ENCODE measurements around the gene TIMM23. TPM values are rescaled to one million over a fixed set of nuclear protein-coding genes. Genes with fewer than 3 reads are reported as not detected.
"Not testable (repeated sequence)": the region's sequence is repeated elsewhere in the genome, so short reads cannot be mapped to it uniquely, and the experiment has no call there.

The TIMM23 gene, protein sequence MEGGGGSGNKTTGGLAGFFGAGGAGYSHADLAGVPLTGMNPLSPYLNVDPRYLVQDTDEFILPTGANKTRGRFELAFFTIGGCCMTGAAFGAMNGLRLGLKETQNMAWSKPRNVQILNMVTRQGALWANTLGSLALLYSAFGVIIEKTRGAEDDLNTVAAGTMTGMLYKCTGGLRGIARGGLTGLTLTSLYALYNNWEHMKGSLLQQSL
- total RNA-seq (10 to 100 TPM; 29.9 to 49.3 (median 35.1) TPM), polyA plus RNA-seq (10 to 100 TPM; 30.3 to 74.4 TPM)
- long read RNA-seq, donor 1, transcript TIMM23-201 (7 exons, 1,222 nt): major isoform, 80 of 88 reads
- long read RNA-seq, donor 1, partial matches to known transcripts: 2 of 88 reads
- long read RNA-seq, donor 1, other reads (novel, unspliced or antisense): 6 of 88 reads
- long read RNA-seq, donor 2, transcript TIMM23-201 (7 exons, 1,222 nt): major isoform, 49 of 49 reads
- long read RNA-seq, donor 2, partial matches to known transcripts: 0 of 49 reads
- long read RNA-seq, donor 2, other reads (novel, unspliced or antisense): 0 of 49 reads
- long read RNA-seq, donor 3, transcript TIMM23-201 (7 exons, 1,222 nt): major isoform, 32 of 36 reads
- long read RNA-seq, donor 3, partial matches to known transcripts: 1 of 36 reads
- long read RNA-seq, donor 3, other reads (novel, unspliced or antisense): 3 of 36 reads

DNA sequence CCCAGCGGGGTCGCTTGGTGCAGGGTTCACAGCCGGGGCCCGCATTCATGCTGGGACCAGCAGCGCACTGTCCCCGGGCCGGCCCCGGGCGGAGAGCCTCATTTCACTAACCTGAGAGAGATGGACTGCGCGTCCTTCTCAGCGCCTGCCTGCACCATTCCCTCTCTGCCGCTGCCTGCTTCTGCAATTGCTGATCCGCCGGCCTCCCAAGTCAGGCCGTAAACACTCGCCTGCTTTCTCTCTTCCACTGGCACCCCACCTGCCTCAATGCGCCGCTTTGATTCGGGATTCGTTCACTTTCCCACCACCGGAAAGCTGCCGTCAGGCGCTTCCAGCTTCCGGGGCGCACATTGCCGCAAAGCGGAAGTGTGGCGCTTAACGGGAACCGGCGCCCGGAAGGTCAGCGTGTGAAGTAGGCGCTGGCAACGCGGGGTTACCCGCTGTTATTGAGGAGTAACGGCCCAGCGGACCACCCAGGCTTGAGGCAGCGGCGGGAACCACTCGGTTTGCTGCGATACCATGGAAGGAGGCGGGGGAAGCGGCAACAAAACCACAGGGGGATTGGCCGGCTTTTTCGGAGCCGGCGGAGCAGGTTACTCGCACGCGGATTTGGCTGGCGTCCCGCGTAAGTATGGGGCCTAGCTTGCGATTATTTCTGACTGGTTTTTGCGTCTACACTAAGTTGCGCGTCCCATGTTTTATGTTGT is at the start of gene TIMM23:
Gene TIMM23, plus strand, starts transcription at position 384 of the 707 bp plus-strand sequence. Its CDS starts 136 bp downstream, at position 520.
- TF ChIP-seq POLR2A (IDR thresholded peaks at IDR 0.05): peak; percentile 40
- H3K36me3 ChIP-seq; H3K4me1 ChIP-seq (ENCODE audit: insufficient read depth); intact Hi-C loops (cut with DNase I); H3K27ac ChIP-seq; H3K27me3 ChIP-seq; H3K9me3 ChIP-seq: not testable (repeated sequence)
- DNase-seq: peak; percentile 76 to 91 (median 79)
- WGBS, 3 donors: 0% methylated on average over 53 to 60 of the region's 60 CpGs
- H3K4me3 ChIP-seq: peak within 1 kb of the TSS; percentile 85

DNA sequence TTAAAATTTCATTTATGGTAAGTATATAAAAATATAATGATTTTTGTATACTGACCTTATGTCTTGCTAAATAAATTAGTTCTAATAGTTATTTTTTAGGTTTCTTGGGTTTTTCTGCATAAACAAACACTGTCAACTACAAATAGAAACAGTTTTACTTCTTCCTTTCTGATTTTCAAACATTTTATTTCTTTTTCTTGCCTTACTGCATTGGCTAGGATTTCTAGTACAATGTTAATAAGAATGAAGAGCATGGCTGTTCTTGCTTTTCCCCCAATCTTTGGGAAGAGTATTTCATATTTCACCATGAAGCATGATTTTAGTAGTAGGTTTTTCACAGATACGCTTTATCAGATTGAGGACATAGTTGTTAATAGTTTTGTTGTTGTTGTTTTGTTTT is 45.5 kb upstream of the TIMM23 start:
- H3K27me3 ChIP-seq; intact Hi-C loops (cut with DNase I); H3K36me3 ChIP-seq; H3K27ac ChIP-seq; DNase-seq; H3K4me3 ChIP-seq; H3K4me1 ChIP-seq (ENCODE audit: insufficient read depth); H3K9me3 ChIP-seq: not testable (repeated sequence)
- WGBS, 3 donors: 97 to 100% (median 100%) methylated on average over 1 of the region's 1 CpG

DNA sequence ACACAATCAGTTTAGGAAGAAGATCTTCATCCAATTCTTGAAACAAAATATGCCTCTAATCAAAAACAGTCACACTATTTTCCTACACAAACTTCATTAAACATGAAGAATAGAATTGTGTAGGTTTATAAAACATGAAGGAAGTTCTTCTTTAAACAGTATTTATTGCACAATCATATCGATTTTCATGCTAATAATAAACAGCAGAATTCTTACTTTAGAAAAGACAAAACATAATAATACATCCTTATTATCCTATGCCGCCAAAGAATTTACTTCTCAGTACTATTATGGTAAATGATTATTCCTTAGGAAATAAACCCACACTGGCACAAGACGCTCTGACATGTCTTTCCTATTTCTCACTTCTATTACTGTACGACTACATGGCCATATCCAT is 41.0 kb upstream of the TIMM23 start:
- H3K4me3 ChIP-seq; H3K27me3 ChIP-seq; DNase-seq; H3K9me3 ChIP-seq; H3K27ac ChIP-seq; intact Hi-C loops (cut with DNase I); H3K4me1 ChIP-seq (ENCODE audit: insufficient read depth); H3K36me3 ChIP-seq: not testable (repeated sequence)
- 33 to 43% (median 37%) methylated on average over 3 to 4 of the region's 4 CpGs for WGBS, 3 donors

DNA sequence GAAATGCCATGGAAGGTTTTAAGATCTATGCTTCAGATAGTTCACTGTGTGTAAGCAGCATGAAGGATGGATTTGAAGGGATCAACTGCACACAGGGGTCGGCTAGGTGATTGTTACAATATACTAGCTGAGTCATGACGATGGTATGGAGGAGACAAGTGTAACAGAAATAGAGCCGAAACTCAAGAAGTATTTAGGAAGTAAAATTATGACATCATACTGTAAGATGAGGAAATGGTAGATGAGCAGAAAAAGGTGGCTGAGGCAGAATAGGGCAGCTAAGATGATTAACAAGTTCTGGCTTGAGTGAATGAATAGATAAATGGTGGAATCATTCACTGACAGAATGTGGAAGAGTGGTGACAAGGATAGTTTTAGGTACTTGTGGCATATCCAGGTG is 37.5 kb upstream of the TIMM23 start:
- H3K9me3 ChIP-seq; H3K4me3 ChIP-seq; H3K27me3 ChIP-seq; H3K4me1 ChIP-seq (ENCODE audit: insufficient read depth); H3K27ac ChIP-seq; intact Hi-C loops (cut with DNase I); H3K36me3 ChIP-seq; DNase-seq: not testable (repeated sequence)
- WGBS, 3 donors: 94 to 99% (median 96%) methylated on average over 3 of the region's 3 CpGs

DNA sequence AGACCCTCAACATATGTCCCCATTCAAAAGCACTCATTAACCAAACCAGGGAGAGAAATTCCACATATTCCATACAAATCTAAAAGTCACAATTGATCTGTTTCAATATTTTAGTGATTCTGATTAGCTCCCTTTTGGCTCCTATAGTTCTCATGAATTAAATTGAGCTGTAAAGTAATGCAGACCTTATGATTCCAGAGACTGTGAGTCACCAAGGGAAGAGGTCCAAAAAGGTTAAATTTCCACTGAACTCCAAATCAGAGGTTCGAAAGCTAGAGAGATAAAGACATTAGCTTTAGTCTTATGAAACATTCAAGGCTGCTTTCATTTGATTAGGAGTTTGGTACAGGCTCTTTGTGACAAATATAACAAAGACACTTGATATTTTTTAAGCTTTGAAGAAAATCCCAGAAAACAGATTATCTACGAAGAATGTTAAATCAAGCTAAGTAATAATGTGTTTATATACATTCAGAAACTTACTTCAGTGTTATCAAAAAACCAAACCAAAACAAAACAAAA is 33.1 kb upstream of the TIMM23 start:
- DNase-seq; H3K4me1 ChIP-seq (ENCODE audit: insufficient read depth); H3K9me3 ChIP-seq; H3K27me3 ChIP-seq; H3K27ac ChIP-seq; H3K36me3 ChIP-seq; intact Hi-C loops (cut with DNase I); H3K4me3 ChIP-seq: not testable (repeated sequence)
- 20 to 24% (median 22%) methylated on average over 2 of the region's 2 CpGs for WGBS, 3 donors

DNA sequence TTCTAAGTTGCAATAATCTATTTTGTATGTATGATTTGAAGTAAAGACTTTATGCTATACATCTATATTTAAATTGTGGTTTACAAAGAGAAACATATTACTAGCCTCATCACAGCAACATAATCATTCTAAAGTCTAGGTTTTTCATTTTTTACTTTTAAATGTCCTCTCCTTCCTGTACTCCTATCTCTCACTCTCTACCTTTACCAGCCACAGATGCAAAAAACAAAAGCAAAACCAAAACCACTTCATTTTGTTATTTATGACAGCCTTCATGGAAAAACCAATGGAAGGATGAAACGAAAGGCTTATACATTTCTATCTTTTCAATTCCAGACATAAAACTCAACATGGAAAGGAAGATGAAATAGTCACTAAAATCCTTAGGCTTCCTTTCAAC is 31.1 kb upstream of the TIMM23 start:
- H3K27ac ChIP-seq; DNase-seq; H3K4me1 ChIP-seq (ENCODE audit: insufficient read depth); H3K27me3 ChIP-seq; H3K36me3 ChIP-seq; intact Hi-C loops (cut with DNase I); H3K9me3 ChIP-seq; H3K4me3 ChIP-seq: not testable (repeated sequence)
- WGBS, 3 donors: no CpG with 5 or more reads among the region's 1 CpG

DNA sequence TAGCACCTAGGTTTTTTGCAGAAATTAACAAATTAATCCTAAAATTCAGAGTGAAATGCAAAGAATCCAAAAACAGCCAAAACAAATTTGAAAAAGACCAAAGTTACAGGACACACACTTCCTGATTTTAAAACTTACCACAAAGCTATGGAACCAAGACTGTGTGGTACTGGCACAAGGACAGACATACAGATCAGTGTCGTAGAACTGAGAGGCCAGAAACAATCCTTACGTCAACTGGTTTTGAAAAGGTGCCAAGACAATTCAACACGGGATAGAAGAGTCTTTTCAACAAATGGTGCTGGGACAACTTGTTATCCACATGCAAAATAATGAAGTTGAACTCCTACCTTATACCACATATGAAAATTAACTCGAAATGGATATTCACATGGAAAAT is 26.8 kb upstream of the TIMM23 start:
- DNase-seq; intact Hi-C loops (cut with DNase I): not testable (repeated sequence)

DNA sequence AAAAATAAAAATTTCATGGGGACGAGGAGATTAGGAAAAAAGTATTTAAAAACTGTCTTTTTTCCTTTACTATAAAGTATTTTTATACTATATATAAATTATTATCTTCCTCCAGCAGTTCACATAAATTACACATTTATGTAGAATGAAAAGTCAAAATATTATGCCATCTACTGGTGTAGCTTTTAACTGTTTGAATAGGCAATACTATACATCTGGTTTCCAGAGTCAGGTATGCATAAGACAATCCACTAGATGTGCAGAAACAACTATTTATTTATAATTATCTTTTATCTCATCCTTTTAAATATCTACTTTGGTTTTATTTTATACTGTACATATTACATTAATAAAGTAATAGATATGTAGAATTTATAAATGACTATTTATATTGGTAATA is 24.9 kb upstream of the TIMM23 start:
- intact Hi-C loops (cut with DNase I); H3K27me3 ChIP-seq; H3K4me1 ChIP-seq (ENCODE audit: insufficient read depth); H3K27ac ChIP-seq; H3K36me3 ChIP-seq; H3K9me3 ChIP-seq; DNase-seq; H3K4me3 ChIP-seq: not testable (repeated sequence)
- WGBS, 3 donors: 88 to 95% (median 90%) methylated on average over 1 of the region's 1 CpG

More for the DNA sequence above, 26.8 kb upstream of the TIMM23 start:
- H3K9me3 ChIP-seq; H3K4me1 ChIP-seq (ENCODE audit: insufficient read depth); H3K4me3 ChIP-seq; H3K27me3 ChIP-seq; H3K36me3 ChIP-seq; H3K27ac ChIP-seq: not testable (repeated sequence)
- 83 to 87% (median 85%) methylated on average over 4 of the region's 4 CpGs for WGBS, 3 donors

DNA sequence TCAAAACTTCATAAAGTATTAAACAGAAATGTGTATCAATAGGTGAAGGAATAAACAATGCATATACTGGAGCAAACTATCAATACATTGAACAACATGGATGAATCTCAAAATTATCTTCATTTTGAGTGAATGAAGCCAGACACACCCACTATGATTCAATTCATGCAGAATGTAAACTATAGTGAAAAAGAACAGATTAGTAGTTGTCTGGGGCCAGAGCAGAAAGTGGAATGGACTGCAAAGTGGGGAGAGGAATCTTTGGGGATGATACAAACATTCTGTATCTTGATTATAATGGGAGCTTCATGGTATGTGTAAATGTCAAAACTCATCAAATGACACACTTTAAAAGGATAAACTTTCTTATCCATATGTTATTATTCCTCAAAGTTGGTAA is 23.5 kb upstream of the TIMM23 start:
- H3K27me3 ChIP-seq; intact Hi-C loops (cut with DNase I); DNase-seq; H3K4me3 ChIP-seq; H3K27ac ChIP-seq; H3K4me1 ChIP-seq (ENCODE audit: insufficient read depth); H3K9me3 ChIP-seq; H3K36me3 ChIP-seq: not testable (repeated sequence)

DNA sequence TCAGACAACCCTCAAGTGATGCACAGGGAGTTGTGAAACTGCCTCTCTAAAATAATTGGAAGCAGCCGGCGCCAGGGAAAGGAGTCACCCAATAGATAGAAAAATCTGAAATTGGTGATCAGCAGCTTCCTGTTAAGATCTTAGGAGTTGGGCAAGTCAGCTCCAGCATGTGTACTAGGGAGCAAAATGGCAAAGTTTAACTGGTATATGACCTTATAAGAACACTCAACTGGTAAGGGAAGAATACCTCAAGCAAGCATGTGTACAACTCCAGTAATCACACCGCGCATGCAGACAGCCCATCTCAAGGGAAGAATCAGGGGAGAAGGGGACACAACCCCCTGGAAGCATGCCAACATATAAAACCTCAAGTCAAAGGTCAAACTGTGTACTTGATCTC is 17.9 kb upstream of the TIMM23 start:
- DNase-seq; H3K4me1 ChIP-seq (ENCODE audit: insufficient read depth); H3K36me3 ChIP-seq; H3K4me3 ChIP-seq; intact Hi-C loops (cut with DNase I); H3K9me3 ChIP-seq; H3K27me3 ChIP-seq; H3K27ac ChIP-seq: not testable (repeated sequence)
- WGBS, 3 donors: 91 to 95% (median 93%) methylated on average over 4 of the region's 4 CpGs

DNA sequence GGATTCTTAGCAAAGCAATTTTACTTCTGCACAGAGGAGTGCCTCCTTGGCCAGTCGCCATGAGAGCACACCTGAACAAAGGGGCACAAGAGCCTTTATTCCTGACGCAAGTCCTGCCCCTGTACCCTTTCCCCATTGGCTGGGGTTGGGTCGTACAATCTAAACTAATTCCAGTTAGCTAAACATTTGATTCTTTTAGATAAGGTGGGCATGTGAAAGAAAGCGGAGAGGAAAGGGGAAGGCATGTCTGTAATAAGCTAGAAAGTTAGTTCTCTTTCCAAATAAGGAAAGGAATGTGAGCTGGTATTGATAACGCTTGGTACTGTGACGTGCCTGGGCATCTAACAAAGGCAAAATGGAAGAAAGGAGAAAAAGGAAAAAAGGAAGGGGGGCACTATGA is 15.7 kb upstream of the TIMM23 start:
- 62 to 80% (median 70%) methylated on average over 3 to 6 of the region's 6 CpGs for WGBS, 3 donors
- H3K27ac ChIP-seq; DNase-seq; intact Hi-C loops (cut with DNase I); H3K36me3 ChIP-seq; H3K4me3 ChIP-seq; H3K4me1 ChIP-seq (ENCODE audit: insufficient read depth); H3K9me3 ChIP-seq; H3K27me3 ChIP-seq: not testable (repeated sequence)

Measured in ovary (tissue), 10 donors.